Type B pancreatic cell (in vitro differentiated cells): ENCODE data around the gene CDKL5. TPM values are rescaled to one million over a fixed set of nuclear protein-coding genes. Genes with fewer than 3 reads are reported as not detected.

ENCODE experiments used
- DNase-seq: peaks from one replicate; pipeline ENCODE4 v3.0.0; 2021; ENCODE audit warnings: mixed read lengths; ENCODE audit not compliant: unreplicated experiment; ENCODE audit errors: extremely low spot score
- H3K27ac Mint-ChIP-seq: 2 replicates; pipeline ENCODE4 v1.8.0; 2021; ENCODE audit warnings: mild to moderate bottlenecking, mixed read lengths
- H3K27me3 Mint-ChIP-seq: 2 replicates; pipeline ENCODE4 v1.8.0; 2021; ENCODE audit warnings: mixed read lengths
- H3K36me3 Mint-ChIP-seq: 2 replicates; pipeline ENCODE4 v1.8.0; 2021; ENCODE audit warnings: mixed read lengths
- H3K4me1 Mint-ChIP-seq: one replicate; pipeline ENCODE4 v1.8.0; 2021; ENCODE audit warnings: mixed read lengths; ENCODE audit not compliant: unreplicated experiment
- H3K4me3 Mint-ChIP-seq: 2 replicates; pipeline ENCODE4 v1.8.0; 2021; ENCODE audit warnings: mild to moderate bottlenecking, mixed read lengths
- H3K9me3 Mint-ChIP-seq: 2 replicates; pipeline ENCODE4 v1.8.0; 2021; ENCODE audit warnings: mixed read lengths
- CTCF ChIP-seq: fragments of 200-600 bp; sonication (generic); conservative IDR thresholded peaks from 2 replicates; pipeline ENCODE4 v1.5.0; 2021; ENCODE audit warnings: antibody characterized with exemption, mild to moderate bottlenecking
- total RNA-seq: library from RNA; stranded (reverse); gene quantifications from 2 replicates; pipeline ENCODE4 v1.2.1, GENCODE V29; 2021; ENCODE audit warnings: low replicate concordance

CDKL5 gene
- total RNA-seq, 1 donor from 2014 or later, result 17.9 TPM

- Mint-ChIP-seq H3K27ac (no peak overlapping the region), H3K36me3 (no peaks in the 10 kb centered on the region), H3K4me3 (no peak overlapping the region), H3K27me3 (no peaks in the 10 kb centered on the region), H3K9me3 (no peaks in the 10 kb centered on the region), H3K4me1 (peaks cover 2% of the 10 kb centered on the region)
- TF ChIP-seq CTCF, result no peak
- no peak for DNase-seq
These were observed 229.7 kb downstream of the CDKL5 start for GRCh38 chrX:18654875-18655836.

GRCh38 chrX:18661273-18661672, 235.9 kb downstream of the CDKL5 start:
- no peak overlapping the region for H3K4me3 Mint-ChIP-seq
- H3K27ac Mint-ChIP-seq, result no peak overlapping the region
- H3K9me3 Mint-ChIP-seq, result peaks cover 10% of the 10 kb centered on the region
- no peaks in the 10 kb centered on the region for H3K4me1 Mint-ChIP-seq
- peaks cover 5% of the 10 kb centered on the region for H3K36me3 Mint-ChIP-seq
- no peak for TF ChIP-seq CTCF
- DNase-seq, result no peak
- no peaks in the 10 kb centered on the region for H3K27me3 Mint-ChIP-seq

GRCh38 chrX:18664947-18665346, 239.5 kb downstream of the CDKL5 start:
- peaks cover 11% of the 10 kb centered on the region for H3K9me3 Mint-ChIP-seq

GRCh38 chrX:18666614-18667013, 241.2 kb downstream of the CDKL5 start:
- no peak overlapping the region for H3K4me3 Mint-ChIP-seq
- H3K4me1 Mint-ChIP-seq, result no peaks in the 10 kb centered on the region
- H3K36me3 Mint-ChIP-seq, result peaks cover 5% of the 10 kb centered on the region
- peaks cover 11% of the 10 kb centered on the region for H3K9me3 Mint-ChIP-seq
- no peak overlapping the region for H3K27ac Mint-ChIP-seq
- no peaks in the 10 kb centered on the region for H3K27me3 Mint-ChIP-seq
- no peak for TF ChIP-seq CTCF
- no peak for DNase-seq

More at GRCh38 chrX:18664947-18665346, 239.5 kb downstream of the CDKL5 start:
- H3K36me3 Mint-ChIP-seq, result peaks cover 5% of the 10 kb centered on the region
- no peak for TF ChIP-seq CTCF
- DNase-seq, result no peak
- H3K4me1 Mint-ChIP-seq, result no peaks in the 10 kb centered on the region
- H3K27me3 Mint-ChIP-seq, result no peaks in the 10 kb centered on the region
- no peak overlapping the region for H3K27ac Mint-ChIP-seq
- no peak overlapping the region for H3K4me3 Mint-ChIP-seq

- no peaks in the 10 kb centered on the region for H3K27me3 Mint-ChIP-seq
These were observed 242.8 kb downstream of the CDKL5 start for GRCh38 chrX:18668071-18668835.

More at GRCh38 chrX:18668071-18668835, 242.8 kb downstream of the CDKL5 start:
- Mint-ChIP-seq H3K9me3 (peaks cover 11% of the 10 kb centered on the region), H3K36me3 (peaks cover 5% of the 10 kb centered on the region), H3K27ac (no peak overlapping the region), H3K4me3 (no peak overlapping the region), H3K4me1 (no peaks in the 10 kb centered on the region)
- no peak for DNase-seq
- TF ChIP-seq CTCF, result no peak
